HEK293 (cell line): ENCODE measurements around the gene HIPK1.
A peak's percentile ranks its signal among the peaks of the same experiment; 100 is the strongest.

Experiments used
- CTCF ChIA-PET: fragments of 350-600 bp; formaldehyde crosslinking; extraction: SDS; loops from one replicate; lab custom pipeline; 2021; ENCODE audit warnings: antibody characterized with exemption; lab: Yijun Ruan, JAX
- POLR2A ChIA-PET: fragments of 300-600 bp; formaldehyde crosslinking; extraction: SDS; loops from one replicate; lab custom pipeline; 2020; ENCODE audit warnings: antibody characterized with exemption, inconsistent platforms; lab: Yijun Ruan, JAX
- H3K27ac ChIP-seq: fragments of 200-500 bp; sonication (Bioruptor generic); 2 replicates; pipeline ENCODE4 v1.5.1; 2014; ENCODE audit warnings: low read depth, low read length, control low read depth, inconsistent platforms; ENCODE audit errors: extremely low read depth
- H3K36me3 ChIP-seq, 2 experiments: fragments of 200-500 bp in 1 of 2; sonication (Bioruptor generic) in 1 of 2; 1 replicate in 1 of 2; 2 replicates in 1 of 2; pipeline ENCODE4 v1.5.1; 2014 to 2017; ENCODE audit warnings: inconsistent platforms in 2 of 2, low read length in 2 of 2; ENCODE audit not compliant: control insufficient read depth in 2 of 2, insufficient read depth in 1 of 2
- H3K4me1 ChIP-seq: fragments of 200-500 bp; sonication (Bioruptor generic); 2 replicates; pipeline ENCODE4 v1.5.1; 2014; ENCODE audit warnings: mild to moderate bottlenecking, low read length, inconsistent platforms; ENCODE audit not compliant: control insufficient read depth, insufficient read depth
- H3K4me3 ChIP-seq: 2 replicates; pipeline ENCODE4 v1.5.1; 2011; ENCODE audit warnings: low read depth, mild to moderate bottlenecking, control low read depth, low read length, moderate library complexity
- H3K9me3 ChIP-seq: fragments of 200-500 bp; sonication (Bioruptor generic); 2 replicates; pipeline ENCODE4 v1.5.1; 2014; ENCODE audit warnings: low read depth, low read length, inconsistent platforms; ENCODE audit not compliant: control insufficient read depth, insufficient read depth
- BCL11A ChIP-seq: fragments of 450-650 bp; formaldehyde crosslinking; IDR thresholded peaks from 2 replicates; pipeline ENCODE4 v1.5.1; 2016; ENCODE audit warnings: low read depth, missing biosample characterization, missing genetic modification characterization
- HOXA7 ChIP-seq: sonication (generic); formaldehyde crosslinking; IDR thresholded peaks from 2 replicates; pipeline ENCODE4 v1.8.1; 2022; ENCODE audit warnings: missing genetic modification reagents, borderline replicate concordance
- PRDM1 ChIP-seq: fragments of 450-650 bp; formaldehyde crosslinking; IDR thresholded peaks from 2 replicates; pipeline ENCODE4; 2016; ENCODE audit warnings: missing biosample characterization, missing genetic modification characterization
- PRDM10 ChIP-seq: fragments of 450-650 bp; formaldehyde crosslinking; IDR thresholded peaks from 2 replicates; pipeline ENCODE4 v1.5.1; 2016; ENCODE audit warnings: missing biosample characterization, missing genetic modification characterization
- SP2 ChIP-seq: fragments of 450-650 bp; formaldehyde crosslinking; IDR thresholded peaks from 2 replicates; pipeline ENCODE4 v1.5.1; 2016; ENCODE audit warnings: missing biosample characterization, missing genetic modification characterization
- ZBTB21 ChIP-seq: fragments of 450-650 bp; formaldehyde crosslinking; IDR thresholded peaks from 2 replicates; pipeline ENCODE4 v1.5.1; 2017; ENCODE audit warnings: missing biosample characterization, missing genetic modification characterization
- ZFP41 ChIP-seq: fragments of 450-650 bp; formaldehyde crosslinking; IDR thresholded peaks from 2 replicates; pipeline ENCODE4 v1.5.1; 2016; ENCODE audit warnings: missing biosample characterization, missing genetic modification characterization, borderline replicate concordance
- ZNF121 ChIP-seq: fragments of 450-650 bp; formaldehyde crosslinking; IDR thresholded peaks from 2 replicates; pipeline ENCODE4 v1.5.1; 2016; ENCODE audit warnings: missing biosample characterization, missing genetic modification characterization
- ZNF132 ChIP-seq: fragments of 450-650 bp; formaldehyde crosslinking; IDR thresholded peaks from 2 replicates; pipeline ENCODE4 v1.5.1; 2017; ENCODE audit warnings: missing biosample characterization, missing genetic modification characterization, borderline replicate concordance
- ZNF140 ChIP-seq: fragments of 450-650 bp; formaldehyde crosslinking; IDR thresholded peaks from 2 replicates; pipeline ENCODE4 v1.5.1; 2016; ENCODE audit warnings: missing biosample characterization, missing genetic modification characterization
- ZNF169 ChIP-seq: fragments of 450-650 bp; formaldehyde crosslinking; IDR thresholded peaks from 2 replicates; pipeline ENCODE4 v1.5.1; 2016; ENCODE audit warnings: missing biosample characterization, missing genetic modification characterization
- ZNF202 ChIP-seq: fragments of 450-650 bp; formaldehyde crosslinking; IDR thresholded peaks from 2 replicates; pipeline ENCODE4 v1.5.1; 2016; ENCODE audit warnings: missing biosample characterization, missing genetic modification characterization, borderline replicate concordance
- ZNF366 ChIP-seq: fragments of 450-650 bp; formaldehyde crosslinking; conservative IDR thresholded peaks from 2 replicates; pipeline ENCODE4 v1.5.1; 2016; ENCODE audit warnings: missing biosample characterization, missing genetic modification characterization
- ZNF843 ChIP-seq: fragments of 450-650 bp; formaldehyde crosslinking; IDR thresholded peaks from 2 replicates; pipeline ENCODE4 v1.5.1; 2016; ENCODE audit warnings: missing biosample characterization, missing genetic modification characterization
- ZSCAN16 ChIP-seq: fragments of 450-650 bp; formaldehyde crosslinking; IDR thresholded peaks from 2 replicates; pipeline ENCODE4 v1.5.1; 2016; ENCODE audit warnings: missing biosample characterization, missing genetic modification characterization
- TF ChIP-seq, protein P1 (sequence below): fragments of 450-650 bp; formaldehyde crosslinking; IDR thresholded peaks from 2 replicates; pipeline ENCODE4 v1.5.1; 2017; ENCODE audit warnings: missing biosample characterization, missing genetic modification characterization

HIPK1 gene

DNA sequence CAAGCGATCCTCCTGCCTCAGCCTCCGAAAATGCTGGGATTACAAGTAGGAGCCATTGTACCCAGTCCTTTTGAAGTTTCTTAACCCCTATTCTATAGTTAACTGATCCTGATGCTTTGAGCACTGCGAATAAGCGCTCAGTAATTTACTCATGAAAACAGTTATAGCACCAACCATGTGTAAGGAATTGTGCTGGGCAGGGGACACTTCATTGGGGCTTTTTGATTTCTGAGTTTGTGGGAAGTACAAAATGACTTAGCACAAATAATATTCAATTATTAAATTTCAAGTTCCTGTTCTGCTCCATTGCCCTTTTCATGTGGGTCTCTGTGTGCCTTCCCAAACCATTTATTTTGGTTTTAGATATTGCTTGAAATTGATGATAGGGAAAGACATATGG is 6.2 kb upstream of the HIPK1 start (continued):
- TF ChIP-seq ZSCAN16 (tag by site-specific recombination) = no peak
- no peak for TF ChIP-seq ZBTB21 (tag by site-specific recombination)
- TF ChIP-seq ZNF202 (tag by site-specific recombination) = no peak
- no peak for TF ChIP-seq ZNF169 (tag by site-specific recombination)

DNA sequence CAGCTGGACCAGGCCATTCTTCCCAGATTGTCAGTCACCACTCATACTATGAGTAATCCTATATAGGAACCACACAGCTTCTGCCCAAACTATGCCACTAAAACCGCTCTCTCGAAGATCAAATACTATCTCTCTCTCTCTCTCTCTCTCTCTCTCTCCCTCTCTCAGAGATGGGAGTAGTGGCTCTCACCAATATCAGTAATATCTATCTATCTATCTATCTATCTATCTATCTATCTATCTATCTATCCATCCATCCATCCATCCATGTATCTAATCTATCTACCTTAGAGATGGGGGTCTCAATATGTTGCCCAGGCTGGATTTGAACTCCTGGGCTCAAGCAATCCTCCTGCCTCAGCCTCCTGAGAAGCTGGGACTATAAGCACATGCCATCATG is 4.7 kb upstream of the HIPK1 start:
- Histone ChIP-seq H3K4me1 (no peaks in the 10 kb centered on the region), H3K36me3 (no peaks in the 10 kb centered on the region), H3K9me3 (no peaks in the 10 kb centered on the region), H3K4me3 (no peak overlapping the region), H3K27ac (no peak overlapping the region)
- ChIA-PET CTCF (no interaction called here), POLR2A (no interaction called here)
- TF ChIP-seq ZNF366 (peak; percentile 51; the same call in 1 of the 2 replicates), HOXA7 (CRISPR knock-in tag) (no peak), ZNF843 (no peak), ZNF140 (tag by site-specific recombination) (no peak), BCL11A (no peak)

DNA sequence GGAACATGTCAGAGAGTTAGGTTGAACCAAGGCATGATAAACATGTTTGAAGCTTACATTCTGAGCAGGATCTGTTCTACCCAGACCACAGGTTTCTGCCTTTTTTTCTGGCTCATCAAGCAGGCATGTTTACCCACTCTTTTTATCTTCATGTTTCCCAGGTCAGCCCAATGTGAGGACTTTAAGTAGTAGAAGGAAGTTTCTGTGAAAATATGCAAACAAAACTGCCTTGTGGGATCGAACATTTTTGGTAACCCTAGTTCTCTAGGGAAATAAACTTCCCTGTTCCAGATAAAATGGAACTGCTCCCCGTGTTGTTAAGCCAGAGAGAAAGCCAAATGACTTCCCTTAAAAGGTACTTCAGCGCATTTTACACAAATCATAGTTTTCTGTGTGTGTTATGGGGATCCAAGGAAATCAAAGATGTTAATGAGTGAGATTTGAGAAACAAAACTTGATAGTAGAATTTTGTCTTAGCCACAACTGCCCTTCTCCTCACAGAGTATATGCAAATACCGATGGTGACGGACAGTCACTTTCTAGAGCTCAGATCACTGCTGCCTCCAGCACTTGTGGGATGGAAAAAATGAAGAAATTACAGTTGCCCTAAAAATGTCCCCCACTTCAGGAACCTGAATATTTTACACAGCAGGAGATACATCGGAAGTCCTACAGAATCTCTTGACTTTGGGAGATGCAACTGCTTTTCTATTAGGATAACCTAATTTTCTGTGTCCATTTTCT is 765 bp upstream of the HIPK1 start:
- POLR2A ChIA-PET = interaction anchor here (0.6 to 5.3 kb wide), 10 partner anchors 9 to 169 kb away, joined by 3 to 84 read pairs (median 4); partner anchors contain the start of genes AP4B1, DCLRE1B, PHTF1 and RSBN1
- Histone ChIP-seq H3K27ac (peak overlapping the region; percentile 75; the same call in 1 of the 2 replicates), H3K4me3 (peak overlapping the region; percentile 96), H3K36me3 (no peaks in the 10 kb centered on the region), H3K4me1 (peaks cover 3% of the 10 kb centered on the region), H3K9me3 (no peaks in the 10 kb centered on the region)
- TF ChIP-seq, protein P1, sequence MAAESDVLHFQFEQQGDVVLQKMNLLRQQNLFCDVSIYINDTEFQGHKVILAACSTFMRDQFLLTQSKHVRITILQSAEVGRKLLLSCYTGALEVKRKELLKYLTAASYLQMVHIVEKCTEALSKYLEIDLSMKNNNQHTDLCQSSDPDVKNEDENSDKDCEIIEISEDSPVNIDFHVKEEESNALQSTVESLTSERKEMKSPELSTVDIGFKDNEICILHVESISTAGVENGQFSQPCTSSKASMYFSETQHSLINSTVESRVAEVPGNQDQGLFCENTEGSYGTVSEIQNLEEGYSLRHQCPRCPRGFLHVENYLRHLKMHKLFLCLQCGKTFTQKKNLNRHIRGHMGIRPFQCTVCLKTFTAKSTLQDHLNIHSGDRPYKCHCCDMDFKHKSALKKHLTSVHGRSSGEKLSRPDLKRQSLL (tag by site-specific recombination) = no peak
- TF ChIP-seq PRDM10 (tag by site-specific recombination) = peak; percentile 61; the same call in 1 of the 2 replicates
- TF ChIP-seq ZNF121 (tag by site-specific recombination) = no peak
- no peak for TF ChIP-seq PRDM1 (tag by site-specific recombination)
- TF ChIP-seq ZNF132 (tag by site-specific recombination) = no peak
- TF ChIP-seq ZFP41 = no peak
- TF ChIP-seq SP2 (tag by site-specific recombination) = no peak
- CTCF ChIA-PET = interaction anchor here (1.3 kb wide), 1 partner anchor 22 kb away, joined by 5 read pairs; no protein-coding TSS in a partner anchor
